Measurements from ENCODE around the gene FILIP1.
"Not testable (repeated sequence)": the region's sequence is repeated elsewhere in the genome, so short reads cannot be mapped to it uniquely, and the experiment has no call there.

The FILIP1 gene

DNA sequence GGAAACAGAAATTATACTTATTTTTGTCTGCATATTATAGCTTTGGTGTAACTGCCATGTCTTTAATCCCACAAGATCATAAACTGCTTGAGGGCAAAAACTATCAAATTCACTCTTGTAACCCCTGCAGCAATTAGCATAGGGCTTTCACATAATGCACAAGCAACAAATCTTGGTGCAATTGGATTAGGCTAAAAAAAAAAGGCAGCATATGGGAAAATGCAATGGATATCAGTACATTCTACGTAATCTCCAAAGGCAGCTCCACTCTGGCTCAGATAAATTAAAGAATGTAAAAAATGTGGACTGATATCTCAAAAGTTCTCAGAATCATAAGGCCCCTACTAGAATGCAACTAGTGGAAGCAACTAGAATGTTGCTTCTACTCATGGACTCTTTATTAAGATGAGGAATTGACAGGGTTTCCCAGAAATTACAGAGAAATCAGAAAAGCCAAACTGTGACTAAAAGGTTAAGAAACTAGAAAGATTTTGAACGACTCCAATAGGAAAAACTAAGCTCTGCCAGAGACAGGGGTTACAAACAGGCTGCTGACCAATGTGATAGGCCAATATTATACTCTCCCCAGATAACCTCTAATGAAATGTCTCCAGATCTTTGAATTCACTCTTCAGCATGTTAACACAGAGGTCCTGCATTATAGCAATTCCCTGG lies 55.0 kb downstream of the FILIP1 start:
- no peaks in the 10 kb centered on the region for H3K36me3 ChIP-seq
- H3K27me3 ChIP-seq (ENCODE audit: insufficient read depth, low read depth, severe bottlenecking), result no peaks in the 10 kb centered on the region
- DNase-seq, result no peak
- H3K27ac ChIP-seq, result no peak overlapping the region
- TF ChIP-seq, protein P1, sequence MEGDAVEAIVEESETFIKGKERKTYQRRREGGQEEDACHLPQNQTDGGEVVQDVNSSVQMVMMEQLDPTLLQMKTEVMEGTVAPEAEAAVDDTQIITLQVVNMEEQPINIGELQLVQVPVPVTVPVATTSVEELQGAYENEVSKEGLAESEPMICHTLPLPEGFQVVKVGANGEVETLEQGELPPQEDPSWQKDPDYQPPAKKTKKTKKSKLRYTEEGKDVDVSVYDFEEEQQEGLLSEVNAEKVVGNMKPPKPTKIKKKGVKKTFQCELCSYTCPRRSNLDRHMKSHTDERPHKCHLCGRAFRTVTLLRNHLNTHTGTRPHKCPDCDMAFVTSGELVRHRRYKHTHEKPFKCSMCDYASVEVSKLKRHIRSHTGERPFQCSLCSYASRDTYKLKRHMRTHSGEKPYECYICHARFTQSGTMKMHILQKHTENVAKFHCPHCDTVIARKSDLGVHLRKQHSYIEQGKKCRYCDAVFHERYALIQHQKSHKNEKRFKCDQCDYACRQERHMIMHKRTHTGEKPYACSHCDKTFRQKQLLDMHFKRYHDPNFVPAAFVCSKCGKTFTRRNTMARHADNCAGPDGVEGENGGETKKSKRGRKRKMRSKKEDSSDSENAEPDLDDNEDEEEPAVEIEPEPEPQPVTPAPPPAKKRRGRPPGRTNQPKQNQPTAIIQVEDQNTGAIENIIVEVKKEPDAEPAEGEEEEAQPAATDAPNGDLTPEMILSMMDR (IDR thresholded peaks at IDR 0.05; ENCODE audit: low read depth, low read length), result no peak
- H3K4me3 ChIP-seq (ENCODE audit: low read depth, low read length), result no peak overlapping the region
- H3K9me3 ChIP-seq (ENCODE audit: severe bottlenecking), result no peaks in the 10 kb centered on the region

DNA sequence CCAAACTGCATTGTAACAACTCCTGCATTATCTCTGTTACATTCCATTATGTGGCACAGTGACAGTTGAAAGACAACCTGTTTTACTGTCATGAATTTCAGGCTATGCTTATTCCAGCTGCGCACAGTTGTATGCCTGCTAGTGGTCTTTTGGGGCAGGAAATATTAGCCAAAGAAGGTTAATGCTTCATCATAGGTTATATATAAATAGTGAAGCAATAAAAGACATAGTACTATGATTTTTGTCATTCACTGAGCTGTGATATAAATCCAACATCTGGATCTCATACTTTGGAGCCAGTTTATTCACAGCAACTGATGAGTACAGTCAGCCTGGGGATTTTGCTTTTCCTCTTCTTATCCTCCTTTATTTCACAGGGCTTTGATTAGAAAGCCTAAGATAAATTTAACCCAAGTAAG lies 55.6 kb downstream of the FILIP1 start:
- Histone ChIP-seq H3K9me3 (ENCODE audit: severe bottlenecking) (no peaks in the 10 kb centered on the region), H3K27ac (no peak overlapping the region), H3K36me3 (no peaks in the 10 kb centered on the region), H3K27me3 (ENCODE audit: insufficient read depth, low read depth, severe bottlenecking) (no peaks in the 10 kb centered on the region), H3K4me3 (ENCODE audit: low read depth, low read length) (no peak overlapping the region)
- no peak for DNase-seq
- TF ChIP-seq, protein P1 (IDR thresholded peaks at IDR 0.05; ENCODE audit: low read depth, low read length), result no peak

DNA sequence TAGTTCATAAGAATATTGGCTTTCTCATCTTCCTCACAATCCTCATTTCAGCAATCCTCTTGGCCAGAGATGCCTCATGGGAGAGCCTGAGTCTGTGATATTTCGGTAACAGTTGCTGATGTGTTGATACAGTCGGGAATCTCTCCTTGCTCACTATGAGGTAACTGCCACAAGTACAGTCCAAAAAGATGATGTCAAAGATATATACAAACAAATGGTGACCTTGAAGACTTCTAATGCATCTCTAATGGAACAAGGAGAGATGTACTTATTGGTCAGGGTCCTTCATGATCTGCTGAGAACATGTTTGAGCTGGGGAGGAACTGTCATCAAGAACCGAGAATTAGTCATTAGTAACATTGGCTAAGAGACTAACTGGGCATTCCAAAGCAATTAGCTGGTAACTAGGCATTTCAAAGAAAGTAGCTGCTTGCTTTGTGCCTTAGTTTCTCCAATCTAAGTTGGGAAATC lies 56.1 kb downstream of the FILIP1 start:
- DNase-seq, result no peak
- Histone ChIP-seq H3K27ac (no peak overlapping the region), H3K27me3 (ENCODE audit: insufficient read depth, low read depth, severe bottlenecking) (no peaks in the 10 kb centered on the region), H3K9me3 (ENCODE audit: severe bottlenecking) (no peaks in the 10 kb centered on the region), H3K36me3 (no peaks in the 10 kb centered on the region), H3K4me3 (ENCODE audit: low read depth, low read length) (no peak overlapping the region)
- TF ChIP-seq, protein P1 (IDR thresholded peaks at IDR 0.05; ENCODE audit: low read depth, low read length), result no peak

DNA sequence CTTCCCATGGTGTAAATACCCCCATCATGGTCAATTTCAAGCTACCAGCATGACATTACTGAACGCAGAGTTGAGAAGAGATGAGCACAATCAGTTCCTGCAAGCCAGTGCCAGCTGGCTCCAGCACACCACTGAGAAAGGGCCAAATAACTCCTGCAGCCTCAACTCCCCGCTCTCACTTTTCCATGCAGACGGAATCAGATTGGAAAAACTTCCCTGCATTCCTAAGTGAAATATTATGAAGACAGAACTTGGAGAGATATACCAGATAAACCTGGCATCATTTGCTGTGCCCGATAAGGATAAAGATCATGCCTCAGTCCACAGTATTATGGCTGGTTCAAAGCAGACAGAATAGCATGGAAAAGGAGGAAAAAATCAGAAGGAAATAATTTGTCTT lies 56.7 kb downstream of the FILIP1 start:
- no peak overlapping the region for H3K27ac ChIP-seq
- H3K4me3 ChIP-seq (ENCODE audit: low read depth, low read length), result no peak overlapping the region
- no peak for DNase-seq
- H3K27me3 ChIP-seq (ENCODE audit: insufficient read depth, low read depth, severe bottlenecking), result no peaks in the 10 kb centered on the region
- H3K36me3 ChIP-seq, result no peaks in the 10 kb centered on the region
- TF ChIP-seq, protein P1 (IDR thresholded peaks at IDR 0.05; ENCODE audit: low read depth, low read length), result no peak
- no peaks in the 10 kb centered on the region for H3K9me3 ChIP-seq (ENCODE audit: severe bottlenecking)

DNA sequence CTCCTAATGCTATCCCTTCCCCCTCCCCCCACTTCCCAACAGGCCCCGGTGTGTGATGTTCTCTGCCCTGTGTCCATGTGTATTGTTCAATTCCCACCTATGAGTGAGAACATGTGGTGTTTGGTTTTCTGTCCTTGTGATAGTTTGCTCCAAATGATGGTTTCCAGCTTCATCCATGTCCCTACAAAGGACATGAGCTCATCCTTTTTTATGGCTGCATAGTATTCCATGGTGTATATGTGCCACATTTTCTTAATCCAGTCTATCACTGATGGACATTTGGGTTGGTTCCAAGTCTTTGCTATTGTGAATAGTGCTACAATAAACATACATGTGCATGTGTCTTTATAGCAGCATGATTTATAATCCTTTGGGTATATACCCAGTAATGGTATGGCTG lies 60.8 kb downstream of the FILIP1 start:
- DNase-seq; H3K4me3 ChIP-seq (ENCODE audit: low read depth, low read length); H3K27me3 ChIP-seq (ENCODE audit: insufficient read depth, low read depth, severe bottlenecking): not testable (repeated sequence)

DNA sequence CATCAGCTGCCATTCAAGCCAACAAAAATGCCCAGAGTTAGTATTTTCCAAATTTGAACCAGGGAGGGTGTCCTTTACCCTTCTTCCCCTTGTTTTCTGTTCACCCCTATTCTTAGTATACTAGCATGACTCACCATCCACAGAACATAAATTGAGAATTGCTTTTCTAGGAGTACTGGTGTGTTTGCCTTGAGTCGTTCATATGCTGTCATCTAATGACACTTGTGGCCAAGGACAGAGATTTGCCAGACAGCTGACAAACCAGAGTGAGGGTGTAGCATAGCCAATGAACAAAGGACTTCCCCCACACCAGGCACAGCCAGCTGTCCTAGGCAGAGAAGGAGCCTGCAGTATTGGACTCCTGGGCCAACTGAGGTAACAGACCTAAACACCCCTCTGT lies 62.2 kb downstream of the FILIP1 start:
- peak; percentile 53 for DNase-seq
- no peaks in the 10 kb centered on the region for H3K9me3 ChIP-seq (ENCODE audit: severe bottlenecking)
- TF ChIP-seq, protein P1 (IDR thresholded peaks at IDR 0.05; ENCODE audit: low read depth, low read length), result no peak
- H3K27me3 ChIP-seq (ENCODE audit: insufficient read depth, low read depth, severe bottlenecking), result no peaks in the 10 kb centered on the region
- H3K4me3 ChIP-seq (ENCODE audit: low read depth, low read length), result no peak overlapping the region
- no peaks in the 10 kb centered on the region for H3K36me3 ChIP-seq
- H3K27ac ChIP-seq, result peak overlapping the region; percentile 43

More for the DNA sequence above, 60.8 kb downstream of the FILIP1 start:
- not testable (repeated sequence) for H3K27ac ChIP-seq; H3K9me3 ChIP-seq (ENCODE audit: severe bottlenecking); H3K36me3 ChIP-seq
